NCI-H2196 (cell line): Measurements from ENCODE around the gene CFD.
"Not testable (repeated sequence)": the region's sequence is repeated elsewhere in the genome, so short reads cannot be mapped to it uniquely, and the experiment has no call there.

ENCODE experiments used
- DNase-seq: peaks from one replicate; lab custom pipeline; 2025; ENCODE audit not compliant: unreplicated experiment; lab: John Stamatoyannopoulos, UW

CFD gene

GRCh38 chr19:858868-859843, at the start of gene CFD:
CFD (plus strand) TSS chr19:859664; CDS start chr19:859690, 26 bp downstream.
- DNase-seq: no peak

DNA sequence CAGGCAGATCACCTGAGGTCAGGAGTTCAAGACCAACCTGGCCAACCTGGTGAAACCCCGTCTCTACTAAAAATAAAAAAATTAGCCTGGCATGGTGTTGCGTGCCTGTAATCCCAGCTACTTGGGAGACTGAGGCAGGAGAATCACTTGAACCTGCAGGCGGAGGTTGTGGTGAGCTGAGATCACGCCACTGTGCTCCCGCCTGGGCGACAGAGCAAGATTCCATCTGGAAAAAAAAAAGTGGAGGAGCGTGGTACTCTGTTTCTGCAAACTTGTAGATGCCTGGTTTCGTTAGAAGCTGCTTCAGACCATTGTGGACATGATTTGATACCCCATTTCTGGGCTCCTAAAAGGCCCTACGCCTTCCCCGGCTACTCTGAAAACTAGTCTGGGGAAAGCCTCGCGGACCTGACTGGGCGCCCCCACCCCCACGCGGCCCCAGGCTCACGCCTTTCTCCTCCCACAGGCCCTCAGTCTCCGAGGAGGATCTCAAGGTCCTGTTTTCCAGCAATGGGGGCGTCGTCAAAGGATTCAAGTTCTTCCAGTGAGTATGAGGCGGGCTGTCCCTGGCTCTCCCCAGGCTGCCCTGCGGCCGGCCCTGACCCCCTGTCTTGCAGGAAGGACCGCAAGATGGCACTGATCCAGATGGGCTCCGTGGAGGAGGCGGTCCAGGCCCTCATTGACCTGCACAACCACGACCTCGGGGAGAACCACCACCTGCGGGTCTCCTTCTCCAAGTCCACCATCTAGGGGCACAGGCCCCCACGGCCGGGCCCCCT, 49.2 kb upstream of the CFD start:
- no peak for DNase-seq

GRCh38 chr19:810883-811489, 48.5 kb upstream of the CFD start:
- no peak for DNase-seq

DNA sequence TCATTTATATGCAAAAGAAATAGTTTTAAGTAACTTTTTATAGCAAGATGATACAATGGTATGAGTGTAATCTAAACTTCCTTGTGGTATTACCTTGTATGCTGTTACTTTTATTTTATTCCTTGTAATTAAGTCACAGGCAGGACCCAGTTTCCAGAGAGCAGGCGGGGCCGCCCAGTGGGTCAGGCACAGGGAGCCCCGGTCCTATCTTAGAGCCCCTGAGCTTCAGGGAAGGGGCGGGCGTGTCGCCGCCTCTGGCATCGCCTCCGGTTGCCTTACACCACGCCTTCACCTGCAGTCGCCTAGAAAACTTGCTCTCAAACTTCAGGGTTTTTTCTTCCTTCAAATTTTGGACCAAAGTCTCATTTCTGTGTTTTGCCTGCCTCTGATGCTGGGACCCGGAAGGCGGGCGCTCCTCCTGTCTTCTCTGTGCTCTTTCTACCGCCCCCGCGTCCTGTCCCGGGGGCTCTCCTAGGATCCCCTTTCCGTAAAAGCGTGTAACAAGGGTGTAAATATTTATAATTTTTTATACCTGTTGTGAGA, 47.9 kb upstream of the CFD start:
- DNase-seq: no peak

DNA sequence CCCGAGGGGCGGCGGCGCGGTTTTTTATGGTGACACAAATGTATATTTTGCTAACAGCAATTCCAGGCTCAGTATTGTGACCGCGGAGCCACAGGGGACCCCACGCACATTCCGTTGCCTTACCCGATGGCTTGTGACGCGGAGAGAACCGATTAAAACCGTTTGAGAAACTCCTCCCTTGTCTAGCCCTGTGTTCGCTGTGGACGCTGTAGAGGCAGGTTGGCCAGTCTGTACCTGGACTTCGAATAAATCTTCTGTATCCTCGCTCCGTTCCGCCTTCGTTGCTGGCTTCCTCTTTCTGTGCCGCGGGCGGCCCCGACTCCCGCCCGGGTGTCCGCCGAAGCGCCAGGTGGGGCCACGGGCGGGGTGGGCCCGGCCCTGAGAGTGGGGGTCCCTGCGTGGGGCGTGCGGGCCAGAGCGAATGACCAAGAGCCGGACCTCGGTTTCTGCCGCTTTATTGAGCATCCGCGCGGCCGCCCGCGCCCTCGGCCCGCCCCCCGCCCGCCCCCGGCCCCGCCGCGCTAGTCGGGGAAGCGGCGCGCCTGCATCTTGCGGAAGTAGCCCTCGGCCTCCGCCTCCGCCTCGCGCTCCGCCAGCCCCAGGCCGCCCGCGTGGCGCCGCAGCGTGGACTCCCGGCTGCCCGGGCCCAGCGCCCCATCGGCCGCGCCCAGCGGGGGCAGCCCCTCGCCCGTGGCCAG, 47.3 kb upstream of the CFD start:
- DNase-seq: no peak

DNA sequence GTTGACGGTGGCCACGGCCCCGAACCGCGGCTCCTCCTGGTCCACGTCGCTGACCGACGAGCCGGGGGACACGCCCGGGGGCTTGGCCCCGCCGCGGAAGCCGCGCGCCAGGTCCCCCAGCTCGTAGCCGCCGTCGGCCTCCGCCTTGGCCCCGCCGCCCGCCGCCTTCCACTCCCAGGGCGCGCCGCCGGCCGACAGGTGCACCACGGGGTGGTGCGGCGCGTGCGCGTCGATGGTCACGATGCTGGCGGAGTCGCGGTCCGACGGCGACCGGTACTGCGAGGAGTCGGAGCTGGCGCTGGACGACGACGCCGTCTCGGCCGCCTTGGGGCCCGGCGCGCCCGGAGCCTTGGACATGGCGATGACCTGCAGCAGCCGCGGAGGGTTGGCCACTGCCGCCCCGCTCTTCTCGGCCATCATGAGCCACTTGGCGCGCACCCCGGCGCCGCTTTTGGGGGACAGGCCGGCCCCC, 46.7 kb upstream of the CFD start:
- no peak for DNase-seq

DNA sequence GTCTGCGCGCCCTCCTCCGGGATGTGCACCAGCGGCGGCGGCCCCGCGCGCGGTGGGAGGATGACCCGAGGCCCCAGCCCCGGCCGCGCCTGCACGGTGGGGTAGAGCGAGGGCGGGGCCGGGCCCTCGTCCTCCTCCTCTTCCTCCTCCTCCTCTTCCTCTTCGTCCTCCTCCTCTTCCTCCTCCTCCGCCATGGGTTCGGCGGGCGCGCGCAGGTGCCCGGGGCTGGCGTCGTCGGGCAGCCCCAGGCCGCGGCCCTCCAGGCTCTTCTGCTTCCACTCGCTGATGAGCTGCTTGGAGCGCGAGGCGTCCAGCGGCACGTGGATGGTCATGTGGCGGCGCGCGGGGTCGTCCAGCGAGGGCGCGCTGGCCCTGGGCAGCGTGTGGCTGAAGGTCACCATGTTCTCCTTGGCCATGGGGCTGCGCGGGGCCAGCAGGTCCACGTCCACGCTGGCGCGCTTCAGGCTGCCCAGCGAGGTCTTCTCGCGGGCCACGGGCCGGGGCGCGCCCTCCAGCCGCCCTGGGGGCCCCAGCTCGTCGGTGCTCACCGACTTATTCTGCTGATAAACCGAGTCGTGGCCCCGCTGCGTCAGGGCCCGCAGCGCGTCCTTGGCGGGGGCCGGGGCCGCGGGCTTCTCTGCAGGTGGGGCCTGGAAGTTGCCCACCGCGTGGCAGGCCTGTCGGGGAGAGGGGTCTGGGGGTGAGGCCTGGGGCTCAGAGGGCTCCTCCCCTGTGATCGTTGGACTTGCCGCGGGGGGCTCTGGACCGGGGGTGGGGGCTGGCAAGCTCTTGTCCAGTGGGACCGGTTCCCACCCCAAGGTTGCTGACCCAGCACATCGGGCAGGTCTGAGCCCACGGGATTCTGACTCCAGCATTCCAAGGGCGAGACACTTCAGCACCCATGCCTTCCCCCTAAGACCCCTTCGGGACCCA, 46.0 kb upstream of the CFD start:
- no peak for DNase-seq

- DNase-seq: no peak
These were observed 45.0 kb upstream of the CFD start for GRCh38 chr19:814152-815078.

- no peak for DNase-seq
These were observed 44.2 kb upstream of the CFD start for GRCh38 chr19:815079-815774.

GRCh38 chr19:815775-816499, 43.5 kb upstream of the CFD start:
- no peak for DNase-seq

GRCh38 chr19:816500-816857, 43.0 kb upstream of the CFD start:
- DNase-seq: no peak

DNA sequence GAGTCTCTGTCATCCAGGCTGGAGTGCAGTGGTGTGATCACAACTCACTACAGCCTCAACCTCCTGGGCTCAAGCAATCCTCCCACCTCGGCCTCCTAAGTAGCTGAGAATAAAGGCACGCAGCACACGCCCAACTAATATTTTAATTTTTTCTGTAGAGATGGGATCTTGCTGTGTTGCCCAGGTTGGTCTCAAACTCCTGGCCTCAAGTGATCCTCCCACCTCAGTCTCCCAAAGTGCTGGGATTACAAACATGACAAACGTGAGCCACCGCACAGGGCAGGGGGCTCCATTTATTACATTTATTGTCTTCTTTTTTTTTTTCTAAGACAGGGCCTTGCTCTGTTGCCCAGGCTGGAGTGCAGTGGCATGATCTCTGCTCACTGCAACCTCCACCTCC, 39.3 kb upstream of the CFD start:
- DNase-seq: not testable (repeated sequence)

GRCh38 chr19:821231-821824, 38.1 kb upstream of the CFD start:
- no peak for DNase-seq

- DNase-seq: no peak
These were observed 37.5 kb upstream of the CFD start, which contains the start of gene PLPPR3 for GRCh38 chr19:821825-822503. PLPPR3 (minus strand) TSS chr19:821955; CDS start chr19:821559, 396 bp downstream.

- DNase-seq: no peak
These were observed 35.8 kb upstream of the CFD start for GRCh38 chr19:823565-824121.

DNA sequence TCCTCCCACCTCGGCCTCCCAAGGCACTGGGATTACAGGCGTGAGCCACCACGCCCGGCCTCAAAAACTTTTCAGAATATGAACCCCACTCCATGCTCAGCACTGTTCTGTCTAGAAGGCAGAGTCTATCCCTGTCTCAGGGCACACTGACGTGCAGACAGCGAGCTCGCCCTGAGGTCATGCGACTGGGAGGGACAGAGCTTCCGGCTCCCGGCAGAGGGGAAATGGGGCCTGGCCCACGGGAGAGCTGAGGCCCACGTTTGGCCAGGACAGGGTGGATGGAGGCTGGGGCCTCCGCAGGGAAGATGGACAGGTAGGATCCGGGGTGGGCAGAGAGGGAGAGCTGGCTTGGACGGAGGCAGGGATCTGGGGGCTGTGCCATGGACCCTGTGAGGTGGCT, 34.6 kb upstream of the CFD start:
- DNase-seq: no peak
